Raji (cell line): ENCODE measurements around the gene MARCOL.

Experiments used
- POLR2A ChIP-seq: IDR thresholded peaks from 2 replicates; pipeline ENCODE4 v1.6.1; 2011; ENCODE audit warnings: low read depth, low read length, control low read depth; ENCODE audit not compliant: insufficient read depth

Gene MARCOL

GRCh38 chr5:148229840-148230239 is 8.5 kb upstream of the MARCOL start:
- TF ChIP-seq POLR2A = no peak

GRCh38 chr5:148230240-148230639 is 8.1 kb upstream of the MARCOL start:
- no peak for TF ChIP-seq POLR2A

- TF ChIP-seq POLR2A = no peak
Observed at GRCh38 chr5:148237785-148238417, 424 bp upstream of the MARCOL start.

GRCh38 chr5:148248894-148249293 is 10.6 kb downstream of the MARCOL start:
- TF ChIP-seq POLR2A = no peak

GRCh38 chr5:148255456-148255855 is 17.1 kb downstream of the MARCOL start:
- no peak for TF ChIP-seq POLR2A

GRCh38 chr5:148259288-148259687 is 21.0 kb downstream of the MARCOL start:
- TF ChIP-seq POLR2A = no peak

- no peak for TF ChIP-seq POLR2A
Observed at GRCh38 chr5:148261221-148261620, 22.9 kb downstream of the MARCOL start.

GRCh38 chr5:148267962-148268361 is 29.6 kb downstream of the MARCOL start:
- TF ChIP-seq POLR2A = no peak

- TF ChIP-seq POLR2A = no peak
Observed at GRCh38 chr5:148268566-148268965, 30.2 kb downstream of the MARCOL start, which contains the start of gene SPINK13. SPINK13 (plus strand) TSS chr5:148268794; CDS start chr5:148270073, 1,279 bp downstream.

- no peak for TF ChIP-seq POLR2A
Observed at GRCh38 chr5:148290271-148291195, 52.2 kb downstream of the MARCOL start.
